ENCODE results near the gene SETD5.

- TF ChIP-seq CTCF (IDR thresholded peaks at IDR 0.05), result no peak
- no peak for TF ChIP-seq POLR2A (IDR thresholded peaks at IDR 0.05)
Measured at GRCh38 chr3:9468460-9468859, 71.0 kb downstream of the SETD5 start.
